PC-3 (cell line): Measurements from ENCODE around the gene LONP1. TPM values are rescaled to one million over a fixed set of nuclear protein-coding genes. Genes with fewer than 3 reads are reported as not detected.
A peak's percentile ranks its signal among the peaks of the same experiment; 100 is the strongest.

Experiments used
- ATAC-seq: fragments of 200-7000 bp; cut with Tn5 transposase; 2 replicates; pipeline ENCODE4 v1.9.1; 2020; ENCODE audit warnings: mild to moderate bottlenecking, moderate library complexity
- BruUV-seq: library from RNA; stranded (reverse); fragments of 400-500 nt; replicated peaks from 2 replicates; lab custom pipeline; 2021; lab: Mats Ljungman, UMichigan
- CTCF ChIA-PET: fragments of 300-600 bp; sonication (Branson Sonifier 250); formaldehyde crosslinking; loops from one replicate; lab custom pipeline; 2022; ENCODE audit warnings: antibody characterized with exemption; lab: Charles Lee
- POLR2A ChIA-PET: fragments of 300-600 bp; sonication (Branson Sonifier 250); formaldehyde crosslinking; loops from one replicate; lab custom pipeline; 2022; ENCODE audit warnings: antibody characterized with exemption; ENCODE audit not compliant: unreplicated experiment; lab: Charles Lee
- DNase-seq: peaks from one replicate; pipeline ENCODE4 v3.0.0-alpha.2; 2015
- H2AFZ ChIP-seq: fragments of 300-600 bp; sonication (generic); 2 replicates; pipeline ENCODE4 v1.6.0; 2016; ENCODE audit warnings: antibody characterized with exemption, low read length
- H3F3A ChIP-seq: fragments of 300-600 bp; sonication (generic); one replicate; pipeline ENCODE4 v1.6.0; 2017; ENCODE audit warnings: antibody characterized with exemption, low read length, control low read depth, mild to moderate bottlenecking; ENCODE audit not compliant: unreplicated experiment
- H3K27ac ChIP-seq: fragments of 300-600 bp; sonication (generic); 2 replicates; pipeline ENCODE4 v1.5.1; 2016; ENCODE audit warnings: mild to moderate bottlenecking, low read length
- H3K27me3 ChIP-seq: fragments of 300-600 bp; sonication (generic); 2 replicates; pipeline ENCODE4 v1.6.1; 2016; ENCODE audit warnings: low read length, mixed read lengths
- H3K36me3 ChIP-seq: fragments of 300-600 bp; sonication (generic); 2 replicates; pipeline ENCODE4 v1.6.1; 2016; ENCODE audit warnings: low read depth, mixed run types, low read length, mixed read lengths
- H3K4me1 ChIP-seq: fragments of 300-600 bp; sonication (generic); 2 replicates; pipeline ENCODE4 v1.5.1; 2016; ENCODE audit warnings: low read length; ENCODE audit not compliant: insufficient read depth
- H3K4me2 ChIP-seq: fragments of 300-600 bp; sonication (generic); 2 replicates; pipeline ENCODE4 v1.6.0; 2016; ENCODE audit warnings: low read length
- H3K4me3 ChIP-seq: fragments of 300-600 bp; sonication (generic); 2 replicates; pipeline ENCODE4 v1.5.1; 2016; ENCODE audit warnings: mild to moderate bottlenecking, low read length, mixed read lengths
- H3K79me2 ChIP-seq: fragments of 300-600 bp; sonication (generic); 2 replicates; pipeline ENCODE4 v1.6.1; 2017; ENCODE audit warnings: low read length, mixed read lengths
- H3K9ac ChIP-seq: fragments of 300-600 bp; sonication (generic); 2 replicates; pipeline ENCODE4 v1.6.0; 2016; ENCODE audit warnings: mild to moderate bottlenecking, low read length
- H3K9me2 ChIP-seq: fragments of 300-600 bp; sonication (generic); replicated peaks from 2 replicates; pipeline ENCODE4 v1.6.1; 2016; ENCODE audit warnings: mixed run types, low read length, mixed read lengths
- H3K9me3 ChIP-seq: fragments of 300-600 bp; sonication (generic); 2 replicates; pipeline ENCODE4 v1.6.1; 2016; ENCODE audit warnings: low read length, mixed read lengths
- H4K20me1 ChIP-seq: fragments of 300-600 bp; sonication (generic); 2 replicates; pipeline ENCODE4 v1.6.1; 2016; ENCODE audit warnings: low read length, mixed read lengths
- CTCF ChIP-seq: fragments of 300-600 bp; sonication (generic); conservative IDR thresholded peaks from 2 replicates; pipeline ENCODE4 v1.5.1; 2017; ENCODE audit warnings: antibody characterized with exemption, low read depth, mild to moderate bottlenecking, low read length
- EZH2 ChIP-seq: fragments of 300-600 bp; sonication (generic); IDR thresholded peaks from one replicate; pipeline ENCODE4 v1.6.1; 2017; ENCODE audit warnings: antibody characterized with exemption, mild to moderate bottlenecking, low read length; ENCODE audit not compliant: unreplicated experiment
- EZH2phosphoT487 ChIP-seq: fragments of 300-600 bp; sonication (generic); IDR thresholded peaks from 2 replicates; pipeline ENCODE4 v1.6.1; 2018; ENCODE audit warnings: mild to moderate bottlenecking, antibody characterized with exemption, low read length, borderline replicate concordance
- intact Hi-C: fragments of 100-400 bp; cut with micrococcal nuclease; formaldehyde crosslinking; loops from 2 replicates; pipeline ENCODE4 v1.9.0; 2023
- total RNA-seq: library from RNA; depleted of rRNA; stranded (reverse); fragments of >200 nt; gene quantifications from 2 replicates; pipeline ENCODE4 v1.2.3, GENCODE V29; 2014

LONP1 gene
- total RNA-seq, 1 experiment from 2014 or later, result 217 TPM

- Histone ChIP-seq H3K36me3 (0 out of 2 replicates have a peak, but pooled peaks cover 4% of the 10 kb centered on the region), H3K4me3 (no peak overlapping the region), H3K9me3 (peaks cover 7% of the 10 kb centered on the region), H3K9me2 (no peaks in the 10 kb centered on the region), H3K27me3 (no peaks in the 10 kb centered on the region), H3K4me1 (no peaks in the 10 kb centered on the region), H3K9ac (no peak overlapping the region), H3K27ac (no peak overlapping the region), H3K79me2 (no peaks in the 10 kb centered on the region), H3F3A (no peaks in the 10 kb centered on the region), H2AFZ (no peak overlapping the region), H4K20me1 (no peaks in the 10 kb centered on the region), H3K4me2 (no peak overlapping the region)
- DNase-seq (no peak), ATAC-seq (no peak)
- CTCF ChIA-PET, result no interaction called here
- intact Hi-C loops, result no loop called here
- TF ChIP-seq CTCF (no peak), EZH2phosphoT487 (no peak), EZH2 (no peak)
- POLR2A ChIA-PET, result no interaction called here
- BruUV-seq, result no TSS peak
These were observed 7.6 kb upstream of the LONP1 start for GRCh38 chr19:5727453-5728050.

- ATAC-seq, result no peak
- Histone ChIP-seq H3K9me3 (no peaks in the 10 kb centered on the region), H2AFZ (peak overlapping the region; percentile 98), H3K79me2 (peaks cover 51% of the 10 kb centered on the region), H3K27me3 (no peaks in the 10 kb centered on the region), H3K4me3 (peak overlapping the region; percentile 95), H3K9me2 (no peaks in the 10 kb centered on the region), H3F3A (no peaks in the 10 kb centered on the region), H4K20me1 (peaks cover 25% of the 10 kb centered on the region), H3K9ac (peak overlapping the region; percentile 95), H3K4me1 (peaks cover 18% of the 10 kb centered on the region), H3K36me3 (peaks cover 11% of the 10 kb centered on the region; the same call in 1 of the 2 replicates), H3K4me2 (peak overlapping the region; percentile 84), H3K27ac (peak overlapping the region; percentile 93)
- BruUV-seq, result TSS peak; percentile 68
- no peak for DNase-seq
- intact Hi-C loops, result no loop called here
- ChIA-PET CTCF (interaction anchor here (0.5 to 1.5 kb wide), 3 partner anchors 30 to 172 kb away, joined by 4 to 9 read pairs (median 8); partner anchors contain the start of gene RPL36), POLR2A (interaction anchor here (0.6 to 1.0 kb wide), 3 partner anchors 30 to 185 kb away, joined by 4 to 19 read pairs (median 11); partner anchors contain the start of genes RPL36 and VMAC)
- no peak for TF ChIP-seq EZH2
- TF ChIP-seq EZH2phosphoT487, result no peak
- TF ChIP-seq CTCF, result no peak
These were observed 529 bp downstream of the LONP1 start for GRCh38 chr19:5719274-5719960.
